ENCODE measurements around the gene DRAXIN.

Gene DRAXIN

DNA sequence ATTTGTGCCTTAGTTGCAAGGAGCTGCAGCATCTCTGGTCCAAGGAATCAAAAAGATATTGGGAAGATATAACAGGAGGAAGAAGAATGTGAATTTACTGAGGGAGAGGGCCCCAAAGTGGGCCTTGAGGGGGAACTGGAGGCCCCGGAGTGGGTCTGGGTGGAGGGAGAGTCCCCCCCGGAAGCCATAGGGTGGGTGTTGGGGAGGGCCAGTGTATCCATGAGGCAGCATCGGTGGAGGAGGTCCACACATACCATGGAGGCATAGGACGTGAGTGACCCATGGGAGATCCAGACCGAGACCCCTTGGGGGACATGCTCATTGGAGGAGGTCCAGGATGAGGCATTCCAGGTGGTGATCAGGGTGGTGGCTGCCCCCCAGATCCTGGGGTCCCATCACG is 69.8 kb downstream of the DRAXIN start:
- TF ChIP-seq, protein P1, sequence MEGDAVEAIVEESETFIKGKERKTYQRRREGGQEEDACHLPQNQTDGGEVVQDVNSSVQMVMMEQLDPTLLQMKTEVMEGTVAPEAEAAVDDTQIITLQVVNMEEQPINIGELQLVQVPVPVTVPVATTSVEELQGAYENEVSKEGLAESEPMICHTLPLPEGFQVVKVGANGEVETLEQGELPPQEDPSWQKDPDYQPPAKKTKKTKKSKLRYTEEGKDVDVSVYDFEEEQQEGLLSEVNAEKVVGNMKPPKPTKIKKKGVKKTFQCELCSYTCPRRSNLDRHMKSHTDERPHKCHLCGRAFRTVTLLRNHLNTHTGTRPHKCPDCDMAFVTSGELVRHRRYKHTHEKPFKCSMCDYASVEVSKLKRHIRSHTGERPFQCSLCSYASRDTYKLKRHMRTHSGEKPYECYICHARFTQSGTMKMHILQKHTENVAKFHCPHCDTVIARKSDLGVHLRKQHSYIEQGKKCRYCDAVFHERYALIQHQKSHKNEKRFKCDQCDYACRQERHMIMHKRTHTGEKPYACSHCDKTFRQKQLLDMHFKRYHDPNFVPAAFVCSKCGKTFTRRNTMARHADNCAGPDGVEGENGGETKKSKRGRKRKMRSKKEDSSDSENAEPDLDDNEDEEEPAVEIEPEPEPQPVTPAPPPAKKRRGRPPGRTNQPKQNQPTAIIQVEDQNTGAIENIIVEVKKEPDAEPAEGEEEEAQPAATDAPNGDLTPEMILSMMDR (conservative IDR thresholded peaks at IDR 0.05) = no peak
- TF ChIP-seq ZFX (IDR thresholded peaks at IDR 0.05) = no peak

DNA sequence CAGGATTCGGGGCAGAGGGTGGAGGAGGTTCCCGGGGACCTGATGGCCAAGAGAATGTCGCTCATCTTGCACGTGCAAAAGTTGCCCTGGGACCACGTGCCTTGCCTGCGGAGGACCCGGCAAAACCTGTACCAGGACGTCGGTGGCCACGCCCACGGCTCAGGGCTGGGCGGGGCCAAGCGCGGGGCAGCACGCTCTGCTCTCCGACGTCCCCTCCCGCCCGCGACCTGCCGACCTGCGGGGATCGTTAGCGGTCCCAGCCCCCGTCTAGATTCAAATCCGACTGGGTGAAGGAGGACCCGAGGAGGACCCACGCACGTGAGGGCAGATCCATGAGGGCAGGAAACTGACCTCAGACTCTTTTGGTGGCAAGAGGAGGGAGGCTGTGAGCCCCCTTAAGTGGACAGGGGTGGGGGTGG is 70.5 kb downstream of the DRAXIN start, which contains the start of gene C1orf167:
TSS of gene C1orf167 (plus strand) at position 206 of the 419 bp plus-strand sequence. CDS start 2,208 bp downstream, outside the sequence.
- H3K27ac ChIP-seq = peak within 1 kb of the TSS; percentile 9; the same call in 1 of the 2 replicates
- TF ChIP-seq, protein P1 (conservative IDR thresholded peaks at IDR 0.05) = no peak
- no peak for TF ChIP-seq ZFX (IDR thresholded peaks at IDR 0.05)

More for the DNA sequence above, 69.8 kb downstream of the DRAXIN start:
- H3K27ac ChIP-seq = peak overlapping the region; percentile 9; the same call in 1 of the 2 replicates

GRCh38 chr1:11764115-11764514 is 72.6 kb downstream of the DRAXIN start:
- no peak for TF ChIP-seq ZFX (IDR thresholded peaks at IDR 0.05)
- TF ChIP-seq, protein P1 (conservative IDR thresholded peaks at IDR 0.05) = no peak
- no peak overlapping the region for H3K27ac ChIP-seq

GRCh38 chr1:11764519-11764918 is 73.0 kb downstream of the DRAXIN start:
- TF ChIP-seq ZFX (IDR thresholded peaks at IDR 0.05) = no peak
- TF ChIP-seq, protein P1 (conservative IDR thresholded peaks at IDR 0.05) = no peak
- H3K27ac ChIP-seq = no peak overlapping the region

DNA sequence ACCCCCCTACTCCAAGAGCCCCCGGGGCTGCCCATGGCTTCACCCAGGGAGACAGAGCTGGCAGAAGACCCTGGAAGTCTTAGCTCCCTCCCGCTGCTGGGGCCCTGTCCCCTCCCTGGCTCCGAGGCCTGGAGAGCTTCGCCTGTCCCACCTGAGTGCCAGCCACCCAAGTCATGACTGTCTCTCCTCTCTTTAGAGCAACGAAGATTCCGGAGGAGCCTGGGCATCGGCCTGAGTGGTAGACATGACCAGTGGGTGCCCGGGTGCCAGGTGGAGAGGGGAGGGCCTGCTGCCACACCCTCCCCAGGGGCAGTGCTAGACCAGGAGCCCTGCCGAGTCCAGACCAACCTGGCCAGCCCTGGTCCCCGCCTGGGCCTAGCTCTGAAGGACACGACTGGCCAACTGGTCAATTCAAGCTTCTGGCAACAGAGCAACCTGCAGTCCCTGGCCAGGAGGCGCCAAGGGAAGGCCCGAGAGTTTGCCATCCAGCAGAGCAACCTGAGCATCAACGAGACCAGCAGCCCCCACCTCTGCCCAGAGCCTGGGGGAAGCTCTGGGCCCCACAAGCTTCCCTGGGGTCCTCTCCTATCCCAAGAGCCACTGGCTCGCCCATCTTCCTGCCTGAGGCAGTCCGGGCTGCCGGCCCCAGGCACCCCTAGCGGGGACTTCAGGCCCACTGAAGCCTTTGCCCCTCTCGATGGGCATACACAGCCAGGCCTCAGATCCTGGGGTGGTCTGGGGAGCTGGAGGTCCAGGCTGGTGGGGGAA is 74.3 kb downstream of the DRAXIN start:
- H3K27ac ChIP-seq = no peak overlapping the region
- TF ChIP-seq, protein P1 (conservative IDR thresholded peaks at IDR 0.05) = no peak
- TF ChIP-seq ZFX (IDR thresholded peaks at IDR 0.05) = no peak

GRCh38 chr1:11766429-11766776 is 74.9 kb downstream of the DRAXIN start:
- no peak for TF ChIP-seq ZFX (IDR thresholded peaks at IDR 0.05)
- TF ChIP-seq, protein P1 (conservative IDR thresholded peaks at IDR 0.05) = no peak
- no peak overlapping the region for H3K27ac ChIP-seq

DNA sequence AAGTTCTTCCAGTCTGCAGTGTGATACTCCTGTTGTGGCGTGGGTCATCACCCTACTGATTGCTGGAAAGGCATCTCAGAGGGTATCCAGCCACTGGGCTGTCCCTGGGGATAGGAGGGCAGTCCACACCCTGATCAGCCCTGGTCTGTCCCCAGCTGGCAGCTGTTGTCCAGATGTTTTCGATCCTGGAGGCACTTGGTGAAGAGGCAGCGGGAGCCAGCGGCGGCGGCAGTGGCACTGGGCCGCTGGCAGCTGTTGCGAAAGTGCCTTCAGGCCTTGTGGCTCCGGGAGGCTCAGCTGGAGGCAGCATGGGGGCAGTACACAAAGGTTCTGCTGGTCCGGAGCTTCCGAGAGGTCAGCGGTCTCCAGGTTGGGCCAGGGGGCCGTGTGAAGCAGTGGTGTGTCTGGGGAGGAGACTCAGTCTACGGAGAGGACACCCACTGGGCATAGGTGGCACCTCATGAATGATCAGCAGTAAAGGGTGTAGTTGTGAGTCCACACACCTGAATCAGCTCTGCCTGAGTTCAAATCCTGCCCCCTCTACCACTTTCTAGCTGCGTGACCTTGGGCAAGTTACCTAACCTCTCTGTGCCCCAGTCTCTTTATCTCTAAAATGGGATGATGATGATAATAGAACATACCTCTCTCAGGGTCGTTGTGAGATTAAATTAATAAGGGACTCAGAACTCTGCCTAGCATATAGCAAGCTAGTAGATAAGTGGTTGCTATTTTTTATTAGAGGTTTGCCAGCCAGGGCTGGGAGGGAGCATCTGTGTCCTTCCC is 76.6 kb downstream of the DRAXIN start:
- no peak overlapping the region for H3K27ac ChIP-seq
- no peak for TF ChIP-seq ZFX (IDR thresholded peaks at IDR 0.05)
- TF ChIP-seq, protein P1 (conservative IDR thresholded peaks at IDR 0.05) = no peak

All from C4-2B (cell line).